Suprapubic skin (tissue), 3 donors: ENCODE measurements around the gene UFSP2.

Experiments
- CTCF ChIP-seq, 2 donors: fragments of 200-600 bp in 1 of 2; fragments of 450-650 bp in 1 of 2; sonication (generic) in 1 of 2; IDR thresholded peaks; one replicate each; pipeline ENCODE4 v1.5.1; 2016 to 2019; ENCODE audit warnings: antibody characterized with exemption in 2 of 2, mild to moderate bottlenecking in 1 of 2, moderate library complexity in 1 of 2
- EP300 ChIP-seq: sonication (generic); formaldehyde crosslinking; IDR thresholded peaks from one replicate; pipeline ENCODE4 v1.6.1; 2017; ENCODE audit warnings: antibody characterized with exemption
- POLR2A ChIP-seq, 2 donors: fragments of 450-650 bp; IDR thresholded peaks; one replicate each; pipeline ENCODE4 v1.6.1; 2017; ENCODE audit warnings: antibody characterized with exemption in 2 of 2, mild to moderate bottlenecking in 2 of 2, moderate library complexity in 2 of 2

DNA sequence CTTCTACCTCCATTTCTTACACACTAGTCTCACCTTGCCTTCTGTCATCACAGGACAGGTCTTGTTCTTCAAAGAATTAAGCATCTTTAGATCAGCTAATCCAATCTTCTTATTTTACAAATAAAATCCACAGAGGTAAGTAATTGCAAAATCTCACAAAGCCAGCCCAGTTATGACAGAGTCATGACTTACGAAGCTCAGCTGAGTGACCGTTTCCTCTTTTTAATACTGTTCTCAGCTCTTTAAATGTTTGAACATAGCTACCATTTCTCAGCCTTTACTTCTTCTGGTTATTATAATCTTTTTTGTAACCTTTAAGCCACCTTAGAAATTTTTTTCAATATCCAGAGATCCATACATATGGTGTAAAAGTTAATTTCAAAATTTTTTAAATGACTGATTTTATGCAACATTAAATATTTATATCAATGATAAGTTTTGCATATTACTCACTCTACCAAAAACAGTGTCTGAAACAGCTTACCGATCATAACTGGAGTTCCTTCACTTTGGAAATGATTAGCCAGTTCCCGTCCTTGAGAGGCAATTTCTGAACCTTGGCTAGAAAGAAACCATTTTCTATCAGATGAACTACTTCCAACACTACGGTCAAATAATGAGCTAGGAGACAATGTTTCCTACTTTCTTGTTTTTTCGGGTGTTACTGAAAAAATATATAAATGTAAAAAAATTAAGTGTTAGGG is 20.3 kb downstream of the UFSP2 start:
- TF ChIP-seq POLR2A (IDR thresholded peaks at IDR 0.05) (no peak), CTCF (IDR thresholded peaks at IDR 0.05) (no peak), EP300 (no peak)
